HG03558 (cell line): Measurements from ENCODE around the gene PSMD12.
"Not testable (repeated sequence)": the region's sequence is repeated elsewhere in the genome, so short reads cannot be mapped to it uniquely, and the experiment has no call there.

ENCODE experiments used
- ATAC-seq: cut with Tn5 transposase; IDR thresholded peaks from one replicate; pipeline ENCODE4 v1.9.1; 2021; ENCODE audit warnings: moderate number of reproducible peaks; ENCODE audit not compliant: unreplicated experiment; ENCODE audit errors: extremely low read depth

The PSMD12 gene

DNA sequence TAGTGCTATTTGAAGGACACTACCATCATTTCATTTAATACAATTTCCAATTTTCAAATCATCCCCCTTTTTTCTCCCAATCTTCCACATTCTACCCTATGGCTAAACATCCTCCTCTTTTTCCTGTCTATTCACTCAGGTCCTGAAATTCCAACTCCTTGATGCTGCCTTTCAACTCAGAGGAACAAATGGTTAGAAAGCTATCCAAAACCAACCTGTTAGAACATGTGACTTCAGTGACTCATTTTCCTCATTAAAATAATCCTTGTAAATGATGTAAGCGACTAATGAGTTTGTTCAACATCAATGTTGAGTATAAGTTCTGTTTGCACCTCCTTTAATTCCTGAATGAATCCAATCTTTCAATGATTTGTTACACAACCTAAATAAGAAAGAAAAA, 5.5 kb downstream of the PSMD12 start:
- ATAC-seq: no peak

DNA sequence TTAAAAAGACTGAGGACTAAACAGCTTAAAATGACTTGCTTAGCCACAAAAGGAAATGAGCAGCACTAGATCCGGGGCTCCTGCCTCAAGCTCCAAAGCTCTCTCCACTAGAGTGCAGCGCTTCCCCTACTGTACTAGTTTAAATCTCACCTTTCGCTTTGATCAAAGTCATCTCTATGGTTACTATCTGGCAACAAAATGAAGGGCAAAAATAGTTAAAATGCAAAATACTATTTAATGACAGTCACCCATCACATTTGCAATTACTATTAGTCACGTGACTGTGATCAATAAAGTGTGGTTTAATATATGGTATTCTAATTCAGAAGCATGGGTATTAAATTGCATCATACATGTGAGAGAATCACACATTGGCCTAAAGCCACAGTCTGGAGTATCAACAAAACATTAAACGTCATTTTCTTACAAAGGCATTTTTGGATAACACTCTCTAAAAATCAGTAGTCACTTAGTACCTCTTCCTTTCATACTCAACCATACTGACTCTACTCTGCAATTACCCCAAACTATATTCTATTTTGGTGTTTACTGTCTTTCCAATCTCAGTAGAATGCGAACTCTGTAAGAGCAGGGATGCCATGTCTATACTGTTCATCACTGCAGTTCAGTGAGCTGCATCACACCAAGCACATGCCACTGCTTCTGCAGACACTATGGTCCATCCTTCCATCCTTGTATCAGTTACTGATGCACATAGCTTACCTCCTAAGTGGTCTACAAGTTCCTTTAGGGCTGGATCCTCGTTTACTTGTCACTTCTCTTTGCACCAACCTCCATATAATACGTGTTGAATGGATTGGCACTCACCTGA, 6.2 kb downstream of the PSMD12 start:
- no peak for ATAC-seq

DNA sequence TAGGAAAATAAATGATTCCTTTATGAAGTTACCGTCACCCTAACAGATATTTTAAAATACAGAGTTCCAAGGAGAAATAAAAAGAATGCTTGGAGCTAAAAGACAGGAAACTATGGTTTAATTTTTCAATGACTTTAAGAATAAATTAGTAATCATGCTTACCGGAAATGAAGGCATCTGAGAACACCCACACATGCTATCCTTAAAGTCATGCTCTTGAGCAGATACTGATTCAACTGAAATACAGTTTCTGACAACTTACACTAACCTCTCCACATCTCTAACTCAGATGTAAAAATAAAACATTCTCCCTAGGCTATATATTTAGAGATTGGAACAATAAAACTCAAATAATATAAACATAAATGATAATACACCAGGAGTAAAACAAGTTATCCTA, 7.8 kb downstream of the PSMD12 start:
- no peak for ATAC-seq

DNA sequence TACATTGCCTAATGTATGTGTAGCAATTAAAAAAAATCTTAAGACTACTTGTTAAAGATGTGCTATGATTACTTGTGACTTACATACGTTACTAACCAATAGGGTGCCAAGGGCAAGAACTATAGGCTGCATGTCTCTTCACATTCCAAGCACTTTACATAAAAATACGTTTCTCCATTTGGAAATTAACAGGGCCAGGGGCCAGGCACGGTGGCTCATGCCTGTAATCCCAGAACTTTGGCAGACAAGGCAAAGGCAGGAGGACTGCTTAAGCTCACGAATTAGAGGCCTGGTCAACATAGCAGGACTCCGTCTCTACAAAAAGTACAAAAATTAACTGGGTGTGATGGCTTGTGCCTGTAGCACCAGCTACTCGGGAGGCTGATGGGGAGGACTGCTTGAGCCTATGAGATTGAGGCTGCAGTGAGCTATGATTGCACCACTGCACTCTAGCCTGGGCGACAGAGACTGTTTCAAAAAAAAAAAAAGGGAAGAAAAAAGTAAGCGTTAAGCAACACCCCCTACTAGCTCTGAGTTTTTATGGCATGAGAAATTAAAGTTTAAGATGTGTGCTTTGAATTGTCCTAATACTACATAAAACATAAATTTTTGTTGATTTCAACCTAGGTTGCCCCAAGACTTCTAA, 12.3 kb downstream of the PSMD12 start:
- ATAC-seq: no peak

DNA sequence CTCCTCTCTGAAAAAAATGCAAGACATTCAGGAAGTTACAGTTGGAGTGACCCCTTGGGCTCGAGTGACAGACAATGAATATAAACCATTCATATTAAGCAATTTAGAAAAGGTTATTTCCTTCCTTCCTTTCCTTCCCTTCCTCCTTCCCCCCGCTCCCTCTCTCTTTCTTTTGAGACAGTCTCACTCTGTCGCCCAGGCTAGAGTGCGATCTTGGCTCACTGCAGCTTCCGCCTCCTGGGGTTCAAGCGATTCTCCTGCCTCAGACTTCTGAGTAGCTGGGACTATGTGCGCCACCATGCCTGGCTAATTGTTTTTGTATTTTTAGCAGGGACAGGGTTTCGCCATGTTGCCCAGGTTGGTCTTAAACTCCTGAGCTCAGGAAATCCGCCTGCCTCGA, 13.2 kb downstream of the PSMD12 start:
- ATAC-seq: no peak

DNA sequence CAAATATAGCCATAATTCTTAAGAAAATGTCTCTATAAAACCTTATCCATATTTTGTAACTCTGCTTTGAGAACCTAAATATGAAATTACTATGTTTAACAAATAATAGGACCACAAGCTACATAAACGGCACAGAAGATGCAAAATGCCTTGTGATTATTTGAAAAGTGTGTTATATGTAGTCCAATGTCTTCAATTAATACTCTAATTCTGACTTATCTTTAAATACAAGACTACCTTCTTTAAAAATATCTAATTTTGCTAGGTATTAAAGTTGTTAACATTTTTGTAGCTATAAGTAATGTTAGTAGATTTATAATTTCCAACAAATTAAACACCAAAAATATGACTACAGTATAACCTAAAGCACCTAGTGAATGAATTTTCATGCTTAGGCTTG, 17.0 kb downstream of the PSMD12 start:
- no peak for ATAC-seq

DNA sequence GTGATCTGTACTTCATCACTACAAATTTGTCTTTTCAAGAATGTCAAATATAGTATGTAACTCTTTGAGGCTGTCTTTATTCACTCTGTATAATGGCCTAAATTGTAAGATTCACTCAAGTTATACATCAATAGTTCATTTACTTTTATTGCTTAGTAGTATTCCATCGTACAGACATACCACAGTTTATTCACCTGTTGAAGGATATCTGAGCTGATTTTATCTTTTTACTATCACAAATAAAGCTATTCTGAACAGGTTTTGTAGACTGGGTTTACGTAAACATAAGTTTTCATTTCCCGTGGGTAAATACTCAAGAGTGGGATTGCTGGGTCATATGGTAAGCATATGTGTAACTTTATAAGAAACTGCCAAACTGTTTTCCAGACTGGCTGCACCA, 18.6 kb downstream of the PSMD12 start:
- ATAC-seq: no peak

DNA sequence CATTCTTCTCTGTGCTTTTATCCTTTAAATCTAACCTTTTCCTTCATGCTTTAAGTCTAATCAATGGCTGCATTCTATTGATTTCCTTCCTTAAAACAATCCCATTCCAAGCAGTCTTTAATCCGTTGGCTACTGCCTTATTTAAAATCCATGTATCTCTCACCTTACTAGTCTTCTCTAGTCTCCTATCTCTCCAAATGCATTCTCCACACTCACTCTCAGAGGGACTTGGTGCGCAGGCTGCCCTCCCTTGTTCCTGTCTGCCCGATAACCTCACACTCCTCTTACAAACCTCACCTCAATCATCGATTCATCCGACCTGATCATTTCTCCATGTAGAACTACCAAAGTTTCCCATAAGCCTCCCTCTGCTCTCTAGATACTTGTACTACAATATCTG, 23.1 kb downstream of the PSMD12 start:
- no peak for ATAC-seq

DNA sequence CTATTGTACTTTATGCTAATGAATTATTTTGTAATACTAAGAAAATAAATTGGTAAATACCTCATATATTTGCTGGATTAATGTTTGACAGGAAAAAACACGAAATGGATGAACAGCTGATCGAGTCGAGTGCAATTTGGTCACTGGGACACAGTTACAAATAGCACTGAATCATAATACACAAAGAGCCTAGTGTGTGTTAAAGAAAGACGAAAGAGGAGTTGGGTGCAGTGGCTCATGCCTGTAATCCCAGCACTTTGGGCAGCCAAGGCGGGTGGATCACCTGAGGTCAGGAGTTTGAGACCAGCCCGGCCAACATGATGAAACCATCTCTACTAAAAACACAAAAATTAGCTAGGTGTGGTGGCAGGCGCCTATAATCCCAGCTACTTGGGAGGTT, 28.0 kb downstream of the PSMD12 start:
- ATAC-seq: not testable (repeated sequence)

DNA sequence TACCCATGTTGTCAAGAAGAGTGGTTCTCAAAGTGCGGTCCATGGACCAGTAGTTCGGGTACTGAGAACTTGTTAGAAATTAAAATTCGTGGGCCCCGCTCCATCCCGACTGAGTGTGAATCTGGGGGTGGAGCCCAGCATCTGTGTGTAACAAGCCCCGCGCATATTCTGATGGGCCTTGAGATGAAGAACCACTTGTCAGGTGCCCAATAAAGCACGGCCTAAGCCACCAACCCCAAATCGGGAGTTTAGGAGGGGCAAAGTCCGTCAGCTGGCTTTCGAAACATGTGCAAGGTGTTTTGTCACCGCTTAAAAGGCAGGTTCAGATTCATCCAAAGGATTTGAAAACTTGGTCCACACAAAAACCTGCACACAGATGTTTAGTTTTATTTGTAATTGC, 29.5 kb downstream of the PSMD12 start:
- ATAC-seq: no peak

DNA sequence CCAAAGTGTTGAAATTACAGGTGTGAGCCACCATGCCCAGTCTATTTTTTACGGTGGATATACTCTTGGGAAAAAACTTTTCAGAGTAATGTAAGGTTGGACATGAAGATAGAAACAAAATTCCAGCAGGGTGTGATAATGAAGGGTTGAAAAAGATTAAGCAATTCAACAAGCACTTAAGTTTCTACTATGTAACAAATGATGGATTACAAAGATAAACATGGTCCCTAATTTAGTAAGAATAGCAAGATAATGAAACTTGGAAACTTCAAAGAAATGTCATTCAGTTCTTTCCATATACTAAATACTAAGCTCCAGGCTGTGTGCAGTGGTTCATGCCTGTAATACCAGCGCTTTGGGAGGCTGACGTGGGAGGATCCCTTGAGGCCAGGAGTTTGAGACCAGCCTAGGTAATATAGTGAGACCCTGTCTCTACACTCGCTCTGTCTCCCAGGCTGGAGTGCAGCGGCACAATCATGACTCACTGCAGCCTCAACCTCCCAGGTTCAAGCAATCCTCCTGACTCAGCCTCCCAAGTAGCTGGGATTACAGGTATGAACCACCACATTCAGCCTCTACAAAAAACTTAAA, 31.0 kb downstream of the PSMD12 start:
- ATAC-seq: no peak

DNA sequence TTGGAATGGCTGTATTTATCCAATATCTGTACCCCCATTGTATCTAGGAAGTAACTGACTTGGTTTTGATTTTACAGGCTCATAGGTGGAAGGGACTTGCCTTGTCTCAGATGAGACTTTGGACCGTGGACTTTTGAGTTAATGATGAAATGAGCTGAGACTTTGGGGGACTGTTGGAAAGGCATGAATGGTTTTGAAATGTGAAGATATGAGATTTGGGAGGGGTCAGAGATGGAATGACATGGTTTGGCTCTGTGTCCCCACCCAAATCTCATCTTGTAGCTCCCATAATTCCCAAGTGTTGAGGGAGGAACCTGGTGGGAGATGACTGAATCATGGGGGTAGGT, 34.2 kb downstream of the PSMD12 start:
- ATAC-seq: not testable (repeated sequence)

DNA sequence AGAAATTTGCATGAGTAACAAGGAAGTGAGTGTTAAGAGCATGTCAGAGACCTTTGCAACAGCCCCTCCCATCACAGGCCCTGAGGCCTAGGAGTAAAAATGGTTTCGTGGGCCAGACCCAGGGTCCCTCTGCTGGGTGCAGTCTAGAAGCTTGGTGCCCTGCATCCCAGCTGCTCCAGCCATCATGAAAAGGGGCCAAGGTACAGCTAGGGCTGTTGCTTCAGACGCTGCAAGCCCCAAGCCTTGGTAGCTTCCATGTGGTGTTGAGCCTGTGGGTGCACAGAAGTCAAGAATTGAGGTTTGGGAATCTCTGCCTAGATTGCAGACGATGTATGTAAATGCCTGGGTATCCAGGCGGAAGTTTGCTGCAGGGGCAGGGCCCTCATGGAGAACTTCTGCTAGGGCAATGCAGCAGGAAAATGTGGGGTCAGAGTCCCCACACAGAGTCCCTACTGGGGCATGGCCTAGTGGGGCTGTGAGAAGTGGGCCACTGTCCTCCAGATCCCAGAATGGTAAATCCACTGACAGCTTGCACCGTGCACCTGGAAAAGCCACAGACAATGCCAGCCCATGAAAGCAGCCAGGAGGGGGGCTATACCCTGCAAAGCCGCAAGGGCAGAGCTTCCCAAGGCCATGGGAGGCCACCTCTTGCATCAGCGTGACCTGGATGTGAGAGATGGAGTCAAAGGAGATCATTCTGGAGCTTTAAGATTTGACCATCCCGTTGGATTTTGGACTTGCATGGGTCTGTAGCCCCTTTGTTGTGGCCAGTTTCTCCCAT, 34.8 kb downstream of the PSMD12 start:
- not testable (repeated sequence) for ATAC-seq

DNA sequence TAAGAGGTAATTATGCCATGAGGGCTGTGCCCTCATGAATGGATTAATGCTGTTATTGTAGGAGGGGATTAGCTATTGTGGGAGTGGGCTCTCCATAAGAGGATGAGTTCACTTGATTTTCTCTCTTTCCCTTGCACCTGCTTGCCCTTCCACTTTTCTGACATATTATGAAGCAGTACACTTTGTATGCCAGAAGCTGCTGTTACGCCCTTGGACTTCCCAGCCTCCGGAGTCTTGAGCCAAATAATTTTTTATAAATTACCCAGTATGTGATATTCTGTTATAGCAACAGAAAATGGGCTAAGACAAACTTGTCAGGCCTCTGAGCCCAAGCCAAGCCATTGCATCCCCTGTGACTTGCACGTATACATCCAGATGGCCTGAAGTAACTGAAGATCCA, 38.4 kb downstream of the PSMD12 start:
- ATAC-seq: no peak

DNA sequence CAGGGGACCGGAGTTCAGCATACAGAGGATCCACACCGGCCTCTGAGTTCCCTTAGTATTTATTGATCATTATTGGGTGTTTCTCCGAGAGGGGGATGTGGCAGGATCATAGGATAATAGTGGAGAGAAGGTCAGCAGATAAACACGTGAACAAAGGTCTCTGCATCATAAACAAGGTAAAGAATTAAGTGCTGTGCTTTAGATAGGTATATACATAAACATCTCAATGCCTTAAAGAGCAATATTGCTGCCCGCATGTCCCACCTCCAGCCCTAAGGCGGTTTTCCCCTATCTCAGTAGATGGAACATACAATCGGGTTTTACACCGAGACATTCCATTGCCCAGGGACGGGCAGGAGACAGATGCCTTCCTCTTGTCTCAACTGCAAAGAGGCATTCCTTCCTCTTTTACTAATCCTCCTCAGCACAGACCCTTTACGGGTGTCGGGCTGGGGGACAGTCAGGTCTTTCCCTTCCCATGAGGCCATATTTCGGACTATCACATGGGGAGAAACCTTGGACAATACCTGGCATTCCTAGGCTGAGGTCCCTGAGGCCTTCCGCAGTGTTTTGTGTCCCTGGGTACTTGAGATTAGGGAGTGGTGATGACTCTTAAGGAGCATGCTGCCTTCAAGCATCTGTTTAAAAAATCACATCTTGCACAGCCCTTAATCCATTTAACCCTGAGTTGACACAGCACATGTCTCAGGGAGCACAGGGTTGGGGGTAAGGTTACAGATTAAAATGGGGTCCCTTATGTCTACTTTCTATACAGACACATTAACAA, 39.2 kb downstream of the PSMD12 start:
- not testable (repeated sequence) for ATAC-seq

DNA sequence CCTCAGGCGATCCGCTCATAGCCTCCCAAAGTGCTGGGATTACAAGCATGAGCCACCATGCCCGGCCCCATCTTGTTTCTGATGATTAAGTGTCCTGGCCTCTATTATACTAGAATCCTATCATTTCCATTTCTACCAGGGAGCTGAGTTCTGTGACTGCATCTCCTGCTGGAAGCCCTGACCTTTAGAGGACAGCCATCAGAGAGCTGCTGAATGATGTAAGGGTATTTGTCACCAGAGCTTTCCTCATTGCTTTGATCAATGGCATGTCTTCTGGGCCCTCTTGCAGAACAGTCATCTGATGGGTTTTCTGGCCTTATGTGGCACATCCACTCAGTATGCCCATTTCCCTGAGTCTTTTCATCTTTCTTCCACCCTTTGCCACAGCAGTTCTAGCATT, 39.9 kb downstream of the PSMD12 start:
- ATAC-seq: no peak

DNA sequence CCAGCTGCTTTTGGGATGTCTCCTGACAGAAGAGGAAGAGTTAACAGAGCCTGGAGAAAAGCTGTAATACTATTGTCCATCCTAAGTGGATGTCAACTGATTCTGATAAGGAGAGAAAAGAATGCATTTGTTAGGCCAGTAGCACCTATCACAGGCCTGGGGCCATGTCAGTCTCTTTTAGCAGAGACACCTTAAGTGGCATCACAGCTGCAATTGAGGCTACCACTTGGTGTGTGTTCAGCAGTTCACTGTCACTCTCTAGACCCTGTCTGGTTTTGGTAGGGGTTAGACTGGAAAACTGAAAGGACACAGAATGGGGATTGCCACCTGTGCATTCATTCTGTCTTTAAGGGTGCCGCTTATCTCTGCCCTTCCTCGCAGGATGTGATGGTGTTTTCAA, 42.0 kb downstream of the PSMD12 start:
- no peak for ATAC-seq

DNA sequence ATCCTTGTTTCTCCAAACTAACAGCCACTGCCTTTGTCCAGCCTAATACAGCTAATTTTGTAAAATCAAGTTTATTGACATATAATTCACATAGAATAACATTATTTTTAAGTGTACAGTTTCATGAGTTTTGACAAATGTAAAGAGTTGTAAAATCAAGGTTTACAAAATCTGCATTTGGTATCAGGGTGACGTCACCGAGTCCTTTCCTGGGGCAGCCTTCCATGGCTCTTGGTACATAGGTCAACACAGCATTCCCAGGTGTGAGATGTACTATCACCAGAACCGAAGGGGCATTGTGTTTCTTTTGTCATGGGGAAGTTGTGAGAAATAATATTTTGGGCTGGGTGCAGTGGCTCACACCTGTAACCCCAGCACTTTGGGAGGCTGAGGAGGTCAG, 42.9 kb downstream of the PSMD12 start:
- ATAC-seq: no peak

DNA sequence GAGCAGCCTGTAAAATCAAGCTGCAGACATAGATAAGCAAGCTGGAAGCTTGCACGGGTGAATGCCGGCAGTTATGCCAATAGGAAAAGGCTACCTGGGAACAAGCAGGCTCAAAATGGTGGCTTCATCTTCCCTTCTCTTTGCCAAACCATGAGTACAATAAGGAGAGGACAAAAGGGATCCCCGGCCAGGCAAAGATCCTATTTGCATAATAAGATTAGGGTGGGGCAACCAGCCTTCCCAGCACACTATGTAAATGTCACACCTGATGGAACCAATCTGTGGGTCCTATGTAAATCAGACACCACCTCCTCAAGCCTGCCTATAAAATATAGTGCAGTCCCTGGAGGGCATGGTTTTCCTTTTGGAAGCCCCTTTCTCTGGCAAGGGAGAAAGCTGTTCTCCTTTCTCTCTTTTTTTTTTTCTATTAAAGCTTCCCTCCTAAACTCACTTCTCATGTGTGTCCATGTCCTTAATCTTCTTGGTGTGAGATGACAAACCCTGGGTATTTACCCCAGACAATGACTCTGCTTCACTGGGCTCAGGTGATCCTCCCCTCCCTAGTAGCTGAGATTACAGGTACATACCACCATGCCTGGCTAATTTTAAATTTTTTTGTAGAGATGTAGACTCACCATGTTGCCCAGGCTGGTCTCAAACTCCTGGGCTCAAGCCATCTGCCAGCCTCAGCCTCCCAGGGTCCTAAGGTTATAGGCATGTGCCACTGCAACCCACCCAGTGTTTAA, 44.2 kb downstream of the PSMD12 start:
- ATAC-seq: no peak
